K562 (cell line): ENCODE measurements around the gene ALG9. TPM values are rescaled to one million over a fixed set of nuclear protein-coding genes. Genes with fewer than 3 reads are reported as not detected.

Experiments
- CREB1 ChIP-seq, 2 experiments: sonication (generic) in 1 of 2; formaldehyde crosslinking in 1 of 2; IDR thresholded peaks; 2 replicates each; pipeline versions ENCODE4 v1.6.1 to v1.8.0; 2012 to 2022; ENCODE audit warnings: inconsistent platforms in 1 of 2, mild to moderate bottlenecking in 1 of 2, missing genetic modification reagents in 1 of 2, moderate library complexity in 1 of 2
- EP400 ChIP-seq: fragments of 450-650 bp; IDR thresholded peaks from 2 replicates; pipeline ENCODE4 v1.6.1; 2017; ENCODE audit warnings: antibody characterized with exemption, mild to moderate bottlenecking, moderate library complexity
- FOXJ2 ChIP-seq: fragments of 200-800 bp; sonication (Bioruptor generic); IDR thresholded peaks from 2 replicates; pipeline ENCODE4 v1.6.1; 2016; ENCODE audit warnings: missing genetic modification characterization, missing compliant biosample characterization
- HCFC1 ChIP-seq: IDR thresholded peaks from 2 replicates; pipeline ENCODE4 v1.6.1; 2012; ENCODE audit warnings: low read depth, low read length, improper control_type of control experiment
- ID3 ChIP-seq, 2 experiments: fragments of 250-450 bp in 1 of 2; fragments of 450-650 bp in 1 of 2; sonication (Bioruptor Pico) in 1 of 2; IDR thresholded peaks; 2 replicates each; pipeline versions ENCODE4 v1.6.1 to v1.8.0; 2016 to 2021; ENCODE audit warnings: mild to moderate bottlenecking in 2 of 2, moderate library complexity in 2 of 2, missing compliant biosample characterization in 1 of 2, missing genetic modification characterization in 1 of 2
- STAT5B ChIP-seq: fragments of 250-450 bp; sonication (Bioruptor Pico); IDR thresholded peaks from 2 replicates; pipeline ENCODE4 v1.8.0; 2021; ENCODE audit warnings: mild to moderate bottlenecking, inconsistent platforms
- TCF3 ChIP-seq: sonication (generic); formaldehyde crosslinking; IDR thresholded peaks from 2 replicates; pipeline ENCODE4 v1.4.0; 2020; ENCODE audit warnings: mild to moderate bottlenecking, missing genetic modification reagents
- ZNF316 ChIP-seq: fragments of 450-650 bp; IDR thresholded peaks from 2 replicates; pipeline ENCODE4 v1.6.1; 2016
- polyA plus RNA-seq, 8 experiments: library from polyadenylated mRNA; depleted of rRNA in 4 of 8; stranded (reverse) in 5 of 8; unstranded in 3 of 8; fragments of >200 nt; fragmentation: Nextera tagmentation in 2 of 8; fragmentation: Illumina TruSeq in 1 of 8; extraction: Ambion mirVana in 2 of 8; extraction: Trizol in 1 of 8; gene quantifications; 2 replicates each; pipeline versions ENCODE4 v1.2.1 to v1.2.3, GENCODE V29; 2011 to 2014; ENCODE audit warnings: inconsistent platforms in 1 of 8, missing spikeins in 1 of 8
- total RNA-seq, 7 experiments: library from RNA; depleted of rRNA in 6 of 7; stranded (reverse); fragments of >200 nt in 6 of 7; fragmentation: Illumina TruSeq in 2 of 7; extraction: Trizol in 2 of 7; gene quantifications; 2 replicates each; pipeline versions ENCODE4 v1.2.1 to v1.2.3, GENCODE V29; 2011 to 2021; ENCODE audit warnings: low replicate concordance in 1 of 7
- TF ChIP-seq, protein P1 (sequence below): sonication (generic); formaldehyde crosslinking; IDR thresholded peaks from 2 replicates; pipeline ENCODE4 v1.8.0; 2023; ENCODE audit warnings: mild to moderate bottlenecking, missing genetic modification reagents

Gene ALG9
- total and polyA plus RNA-seq, 9 of the 15 experiments (the other 6 are each of a cell fraction or from before 2014, with no cell fraction given), result 11.5 to 40.5 (median 24.9) TPM

DNA sequence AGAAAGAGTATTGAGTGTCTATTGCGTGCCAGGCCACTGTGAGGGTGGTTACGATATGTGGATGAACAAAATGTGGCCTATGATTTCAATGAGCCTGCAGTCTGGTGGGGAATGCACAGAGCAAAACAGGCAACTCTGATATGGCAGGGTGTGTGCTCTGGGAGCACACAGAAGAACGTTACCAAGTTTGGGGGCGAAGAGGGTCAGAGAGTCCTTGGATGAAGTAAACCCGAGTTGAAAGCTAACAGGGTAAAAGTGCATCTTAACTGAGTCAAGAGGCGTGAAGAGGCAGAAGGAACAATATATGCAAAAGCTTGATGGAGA is 8.2 kb upstream of the ALG9 start (continued):
- TF ChIP-seq ID3 (CRISPR knock-in tag; IDR thresholded peaks at IDR 0.05) (no peak), ID3 (tag; IDR thresholded peaks at IDR 0.05) (no peak), FOXJ2 (tag) (no peak), EP400 (no peak), TCF3 (no peak), STAT5B (CRISPR knock-in tag) (no peak), HCFC1 (no peak), ZNF316 (no peak), CREB1 (IDR thresholded peaks at IDR 0.05) (no peak), CREB1 (CRISPR knock-in tag; IDR thresholded peaks at IDR 0.05) (no peak)
- TF ChIP-seq, protein P1, sequence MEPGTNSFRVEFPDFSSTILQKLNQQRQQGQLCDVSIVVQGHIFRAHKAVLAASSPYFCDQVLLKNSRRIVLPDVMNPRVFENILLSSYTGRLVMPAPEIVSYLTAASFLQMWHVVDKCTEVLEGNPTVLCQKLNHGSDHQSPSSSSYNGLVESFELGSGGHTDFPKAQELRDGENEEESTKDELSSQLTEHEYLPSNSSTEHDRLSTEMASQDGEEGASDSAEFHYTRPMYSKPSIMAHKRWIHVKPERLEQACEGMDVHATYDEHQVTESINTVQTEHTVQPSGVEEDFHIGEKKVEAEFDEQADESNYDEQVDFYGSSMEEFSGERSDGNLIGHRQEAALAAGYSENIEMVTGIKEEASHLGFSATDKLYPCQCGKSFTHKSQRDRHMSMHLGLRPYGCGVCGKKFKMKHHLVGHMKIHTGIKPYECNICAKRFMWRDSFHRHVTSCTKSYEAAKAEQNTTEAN (CRISPR knock-in tag), result no peak
